K562 (cell line): ENCODE data around the gene TMED8. TPM values are rescaled to one million over a fixed set of nuclear protein-coding genes. Genes with fewer than 3 reads are reported as not detected.

Source experiments
- ARID1B ChIP-seq: fragments of 450-650 bp; IDR thresholded peaks from 2 replicates; pipeline ENCODE4 v1.6.1; 2016; ENCODE audit warnings: antibody characterized with exemption, mild to moderate bottlenecking, inconsistent platforms
- ATF7 ChIP-seq: fragments of 450-650 bp; IDR thresholded peaks from 2 replicates; pipeline ENCODE4 v1.7.1; 2014; ENCODE audit warnings: mild to moderate bottlenecking, moderate library complexity
- EP300 ChIP-seq: IDR thresholded peaks from 2 replicates; pipeline ENCODE4 v1.6.1; 2012; ENCODE audit warnings: low read length, improper control_type of control experiment
- FOS ChIP-seq: IDR thresholded peaks from 3 replicates; pipeline ENCODE4 v1.6.1; 2011; ENCODE audit not compliant: insufficient read length; ENCODE audit errors: extremely low read depth
- FOSL1 ChIP-seq: fragments of 200-800 bp; sonication (Bioruptor generic); conservative IDR thresholded peaks from 2 replicates; pipeline ENCODE4 v1.6.1; 2016; ENCODE audit warnings: missing genetic modification characterization, missing compliant biosample characterization
- FOXA3 ChIP-seq, 2 experiments: fragments of 450-650 bp in 1 of 2; sonication (generic) in 1 of 2; formaldehyde crosslinking; IDR thresholded peaks in 1 of 2; conservative IDR thresholded peaks in 1 of 2; 2 replicates each; pipeline versions ENCODE4 v1.4.0 to v1.8.0; 2020 to 2022; ENCODE audit warnings: mild to moderate bottlenecking in 2 of 2, missing genetic modification reagents in 1 of 2
- HOXB6 ChIP-seq: fragments of 250-450 bp; sonication (Bioruptor Pico); IDR thresholded peaks from 2 replicates; pipeline ENCODE4 v1.5.1; 2022; ENCODE audit warnings: mild to moderate bottlenecking, borderline replicate concordance
- MAFF ChIP-seq: IDR thresholded peaks from 2 replicates; pipeline ENCODE4 v1.6.1; 2012; ENCODE audit warnings: low read length, improper control_type of control experiment
- MAFG ChIP-seq: fragments of 450-650 bp; conservative IDR thresholded peaks from 2 replicates; pipeline ENCODE4 v1.6.1; 2016; ENCODE audit warnings: missing genetic modification characterization, missing compliant biosample characterization
- MAFK ChIP-seq: IDR thresholded peaks from 2 replicates; pipeline ENCODE4 v1.6.1; 2011; ENCODE audit warnings: low read length, improper control_type of control experiment
- NR2F6 ChIP-seq: fragments of 450-650 bp; formaldehyde crosslinking; IDR thresholded peaks from 2 replicates; pipeline ENCODE4 v1.4.0; 2020; ENCODE audit warnings: mild to moderate bottlenecking
- NR4A1 ChIP-seq, 2 experiments: fragments of 250-450 bp in 1 of 2; fragments of 450-650 bp in 1 of 2; sonication (Bioruptor Pico) in 1 of 2; IDR thresholded peaks; 2 replicates each; pipeline versions ENCODE4 v1.4.0 to v1.6.1; 2016 to 2020; ENCODE audit warnings: mild to moderate bottlenecking in 2 of 2, missing compliant biosample characterization in 1 of 2, missing genetic modification characterization in 1 of 2, moderate library complexity in 1 of 2
- TGIF2 ChIP-seq: sonication (generic); formaldehyde crosslinking; IDR thresholded peaks from 2 replicates; pipeline ENCODE4 v1.8.1; 2022; ENCODE audit warnings: mild to moderate bottlenecking, missing genetic modification reagents, moderate library complexity
- TOE1 ChIP-seq, 2 experiments: fragments of 450-650 bp in 1 of 2; sonication (generic) in 1 of 2; formaldehyde crosslinking in 1 of 2; IDR thresholded peaks; 2 replicates each; pipeline versions ENCODE4 v1.7.1 to v1.8.0; 2016 to 2022; ENCODE audit warnings: borderline replicate concordance in 2 of 2, mild to moderate bottlenecking in 2 of 2, antibody characterized with exemption in 1 of 2, inconsistent platforms in 1 of 2, low read depth in 1 of 2, missing genetic modification reagents in 1 of 2, moderate library complexity in 1 of 2
- ZC3H11A ChIP-seq: IDR thresholded peaks from 2 replicates; pipeline ENCODE4 v1.6.1; 2012; ENCODE audit warnings: low read depth, low read length, improper control_type of control experiment
- ZNF444 ChIP-seq: fragments of 250-450 bp; sonication (Bioruptor Pico); IDR thresholded peaks from 2 replicates; pipeline ENCODE4 v1.4.0; 2020; ENCODE audit warnings: mild to moderate bottlenecking, moderate library complexity
- polyA plus RNA-seq, 8 experiments: library from polyadenylated mRNA; depleted of rRNA in 4 of 8; stranded (reverse) in 5 of 8; unstranded in 3 of 8; fragments of >200 nt; fragmentation: Nextera tagmentation in 2 of 8; fragmentation: Illumina TruSeq in 1 of 8; extraction: Ambion mirVana in 2 of 8; extraction: Trizol in 1 of 8; gene quantifications; 2 replicates each; pipeline versions ENCODE4 v1.2.1 to v1.2.3, GENCODE V29; 2011 to 2014; ENCODE audit warnings: inconsistent platforms in 1 of 8, missing spikeins in 1 of 8
- total RNA-seq, 7 experiments: library from RNA; depleted of rRNA in 6 of 7; stranded (reverse); fragments of >200 nt in 6 of 7; fragmentation: Illumina TruSeq in 2 of 7; extraction: Trizol in 2 of 7; gene quantifications; 2 replicates each; pipeline versions ENCODE4 v1.2.1 to v1.2.3, GENCODE V29; 2011 to 2021; ENCODE audit warnings: low replicate concordance in 1 of 7
- TF ChIP-seq, protein P1 (sequence below), 2 experiments: fragments of 450-650 bp; IDR thresholded peaks; 2 replicates each; pipeline ENCODE4 v1.6.1; 2016
- TF ChIP-seq, protein P2 (sequence below): fragments of 450-650 bp; IDR thresholded peaks from 2 replicates; pipeline ENCODE4 v1.6.1; 2018; ENCODE audit not compliant: partially characterized antibody
- TF ChIP-seq, protein P3 (sequence below), 2 experiments: fragments of 450-650 bp in 1 of 2; sonication (generic) in 1 of 2; formaldehyde crosslinking in 1 of 2; IDR thresholded peaks in 1 of 2; conservative IDR thresholded peaks in 1 of 2; 2 replicates each; pipeline versions ENCODE4 v1.6.1 to v1.8.1; 2016 to 2023; ENCODE audit warnings: mild to moderate bottlenecking in 2 of 2, moderate library complexity in 2 of 2, inconsistent platforms in 1 of 2, missing genetic modification reagents in 1 of 2
- TF ChIP-seq, protein P4 (sequence below): sonication (generic); formaldehyde crosslinking; IDR thresholded peaks from 2 replicates; pipeline ENCODE4 v1.9.0; 2022; ENCODE audit warnings: mild to moderate bottlenecking, missing genetic modification reagents

TMED8 gene
- total and polyA plus RNA-seq, 9 of the 15 experiments (the other 6 are each of a cell fraction or from before 2014, with no cell fraction given), result 3.3 to 17.4 (median 12.0) TPM

DNA sequence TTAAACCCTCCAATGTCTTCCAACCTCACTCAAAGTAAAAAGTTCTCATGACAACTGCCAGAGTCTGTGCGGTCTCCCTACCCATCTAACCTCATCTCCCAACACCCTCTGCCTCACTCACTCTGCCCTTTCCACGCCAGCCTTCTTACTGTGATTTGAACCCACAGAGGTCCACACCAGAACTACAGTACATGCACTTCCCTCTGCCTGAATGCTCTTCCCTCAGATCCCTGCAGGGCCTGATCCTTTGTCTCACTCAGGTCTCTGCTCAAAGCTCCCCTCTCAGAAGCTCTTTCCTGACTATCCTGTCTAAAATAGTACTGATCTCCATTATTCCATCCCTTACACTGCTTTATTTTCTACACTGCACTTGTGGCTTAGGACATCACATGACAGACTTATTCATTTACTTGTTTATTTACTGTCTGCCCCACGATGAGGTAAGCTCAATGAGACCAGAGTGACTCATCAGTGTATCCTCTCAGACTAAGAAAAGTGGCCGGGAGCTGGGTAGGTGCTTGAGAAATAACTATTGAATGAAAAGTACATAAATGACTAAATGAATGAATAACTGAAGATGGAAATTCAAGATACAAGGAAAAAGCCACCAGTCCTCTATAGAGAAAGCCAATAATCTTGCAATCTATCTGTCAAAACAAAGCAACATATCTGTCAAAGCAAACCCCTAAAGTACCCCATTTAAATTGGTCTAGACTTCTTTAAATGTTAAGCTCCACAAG is 73.3 kb downstream of the TMED8 start (continued):
- TF ChIP-seq TOE1 (IDR thresholded peaks at IDR 0.05; ENCODE audit: borderline replicate concordance), result peak; percentile 85; the same call in 1 of the 2 replicates
- TF ChIP-seq TOE1 (CRISPR knock-in tag; IDR thresholded peaks at IDR 0.05; ENCODE audit: borderline replicate concordance, low read depth), result no peak
- TF ChIP-seq, protein P1, sequence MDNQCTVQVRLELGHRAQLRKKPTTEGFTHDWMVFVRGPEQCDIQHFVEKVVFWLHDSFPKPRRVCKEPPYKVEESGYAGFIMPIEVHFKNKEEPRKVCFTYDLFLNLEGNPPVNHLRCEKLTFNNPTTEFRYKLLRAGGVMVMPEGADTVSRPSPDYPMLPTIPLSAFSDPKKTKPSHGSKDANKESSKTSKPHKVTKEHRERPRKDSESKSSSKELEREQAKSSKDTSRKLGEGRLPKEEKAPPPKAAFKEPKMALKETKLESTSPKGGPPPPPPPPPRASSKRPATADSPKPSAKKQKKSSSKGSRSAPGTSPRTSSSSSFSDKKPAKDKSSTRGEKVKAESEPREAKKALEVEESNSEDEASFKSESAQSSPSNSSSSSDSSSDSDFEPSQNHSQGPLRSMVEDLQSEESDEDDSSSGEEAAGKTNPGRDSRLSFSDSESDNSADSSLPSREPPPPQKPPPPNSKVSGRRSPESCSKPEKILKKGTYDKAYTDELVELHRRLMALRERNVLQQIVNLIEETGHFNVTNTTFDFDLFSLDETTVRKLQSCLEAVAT (IDR thresholded peaks at IDR 0.05), result no peak
- peak; percentile 57 for TF ChIP-seq ARID1B
- TF ChIP-seq MAFK, result peak; percentile 30; the same call in 1 of the 2 replicates
- TF ChIP-seq FOSL1 (tag), result peak; percentile 92
- TF ChIP-seq EP300, result peak; percentile 35; the same call in 1 of the 2 replicates
- TF ChIP-seq NR4A1 (CRISPR knock-in tag; IDR thresholded peaks at IDR 0.05), result no peak
- TF ChIP-seq NR4A1 (tag; IDR thresholded peaks at IDR 0.05), result no peak
- TF ChIP-seq NR2F6 (CRISPR knock-in tag), result no peak
- TF ChIP-seq, protein P2, sequence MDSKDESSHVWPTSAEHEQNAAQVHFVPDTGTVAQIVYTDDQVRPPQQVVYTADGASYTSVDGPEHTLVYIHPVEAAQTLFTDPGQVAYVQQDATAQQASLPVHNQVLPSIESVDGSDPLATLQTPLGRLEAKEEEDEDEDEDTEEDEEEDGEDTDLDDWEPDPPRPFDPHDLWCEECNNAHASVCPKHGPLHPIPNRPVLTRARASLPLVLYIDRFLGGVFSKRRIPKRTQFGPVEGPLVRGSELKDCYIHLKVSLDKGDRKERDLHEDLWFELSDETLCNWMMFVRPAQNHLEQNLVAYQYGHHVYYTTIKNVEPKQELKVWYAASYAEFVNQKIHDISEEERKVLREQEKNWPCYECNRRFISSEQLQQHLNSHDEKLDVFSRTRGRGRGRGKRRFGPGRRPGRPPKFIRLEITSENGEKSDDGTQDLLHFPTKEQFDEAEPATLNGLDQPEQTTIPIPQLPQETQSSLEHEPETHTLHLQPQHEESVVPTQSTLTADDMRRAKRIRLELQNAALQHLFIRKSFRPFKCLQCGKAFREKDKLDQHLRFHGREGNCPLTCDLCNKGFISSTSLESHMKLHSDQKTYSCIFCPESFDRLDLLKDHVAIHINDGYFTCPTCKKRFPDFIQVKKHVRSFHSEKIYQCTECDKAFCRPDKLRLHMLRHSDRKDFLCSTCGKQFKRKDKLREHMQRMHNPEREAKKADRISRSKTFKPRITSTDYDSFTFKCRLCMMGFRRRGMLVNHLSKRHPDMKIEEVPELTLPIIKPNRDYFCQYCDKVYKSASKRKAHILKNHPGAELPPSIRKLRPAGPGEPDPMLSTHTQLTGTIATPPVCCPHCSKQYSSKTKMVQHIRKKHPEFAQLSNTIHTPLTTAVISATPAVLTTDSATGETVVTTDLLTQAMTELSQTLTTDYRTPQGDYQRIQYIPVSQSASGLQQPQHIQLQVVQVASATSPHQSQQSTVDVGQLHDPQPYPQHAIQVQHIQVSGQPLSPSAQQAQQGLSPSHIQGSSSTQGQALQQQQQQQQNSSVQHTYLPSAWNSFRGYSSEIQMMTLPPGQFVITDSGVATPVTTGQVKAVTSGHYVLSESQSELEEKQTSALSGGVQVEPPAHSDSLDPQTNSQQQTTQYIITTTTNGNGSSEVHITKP, result peak; percentile 86
- TF ChIP-seq ZNF444 (CRISPR knock-in tag), result no peak
- TF ChIP-seq ATF7, result peak; percentile 84
- TF ChIP-seq, protein P3, sequence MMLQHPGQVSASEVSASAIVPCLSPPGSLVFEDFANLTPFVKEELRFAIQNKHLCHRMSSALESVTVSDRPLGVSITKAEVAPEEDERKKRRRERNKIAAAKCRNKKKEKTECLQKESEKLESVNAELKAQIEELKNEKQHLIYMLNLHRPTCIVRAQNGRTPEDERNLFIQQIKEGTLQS (IDR thresholded peaks at IDR 0.05), result peak; percentile 95
- TF ChIP-seq, protein P3 (CRISPR knock-in tag; conservative IDR thresholded peaks at IDR 0.05), result no peak; the same call in 1 of the 2 replicates
- TF ChIP-seq TGIF2 (CRISPR knock-in tag), result no peak
- TF ChIP-seq, protein P4, sequence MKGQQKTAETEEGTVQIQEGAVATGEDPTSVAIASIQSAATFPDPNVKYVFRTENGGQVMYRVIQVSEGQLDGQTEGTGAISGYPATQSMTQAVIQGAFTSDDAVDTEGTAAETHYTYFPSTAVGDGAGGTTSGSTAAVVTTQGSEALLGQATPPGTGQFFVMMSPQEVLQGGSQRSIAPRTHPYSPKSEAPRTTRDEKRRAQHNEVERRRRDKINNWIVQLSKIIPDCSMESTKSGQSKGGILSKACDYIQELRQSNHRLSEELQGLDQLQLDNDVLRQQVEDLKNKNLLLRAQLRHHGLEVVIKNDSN (CRISPR knock-in tag), result peak; percentile 56
- TF ChIP-seq HOXB6 (CRISPR knock-in tag), result no peak
- no peak for TF ChIP-seq ZC3H11A
- peak; percentile 9; the same call in 1 of the 2 replicates for TF ChIP-seq MAFF
- peak; percentile 52 for TF ChIP-seq FOS
- TF ChIP-seq MAFG (tag), result peak; percentile 51; the same call in 1 of the 2 replicates
- TF ChIP-seq FOXA3 (CRISPR knock-in tag; conservative IDR thresholded peaks at IDR 0.05 in 1 of 2, IDR thresholded peaks at IDR 0.05 in 1 of 2), result peak; percentile 80 to 84; a peak in 3 of 4 replicates
